ENCODE data around the gene ANKRD63. TPM values are rescaled to one million over a fixed set of nuclear protein-coding genes. Genes with fewer than 3 reads are reported as not detected.

The ANKRD63 gene
- polyA plus RNA-seq, 1 donor (not counting 4 experiments of a cell fraction or from before 2014, with no cell fraction given): not detected

DNA sequence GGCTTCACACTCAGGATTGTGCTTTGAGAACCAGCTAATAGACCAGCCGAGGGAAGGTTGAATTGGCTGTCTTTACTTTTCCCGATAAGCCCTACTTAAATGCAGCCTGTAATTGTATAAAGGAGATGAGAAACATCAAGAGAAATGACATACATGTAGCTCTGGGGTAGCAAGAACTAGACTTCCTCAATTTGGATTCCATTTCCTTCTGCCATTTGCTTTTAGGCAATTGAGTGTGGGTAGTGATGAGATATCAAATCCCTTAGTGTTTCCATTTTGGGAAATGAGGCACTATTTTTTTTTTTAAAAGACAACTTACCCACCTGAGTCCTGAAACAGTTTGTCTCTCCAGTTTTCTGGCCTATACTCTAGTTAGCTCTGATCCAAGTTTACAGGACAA lies 42.8 kb upstream of the ANKRD63 start:
- Histone ChIP-seq H4K20me1 (ENCODE audit: control insufficient read depth, extremely low read depth, insufficient read depth, low read length) (no peaks in the 10 kb centered on the region), H3K9me3 (ENCODE audit: control insufficient read depth, low read depth, low read length) (no peaks in the 10 kb centered on the region), H2AFZ (ENCODE audit: control insufficient read depth, low read length) (no peak overlapping the region), H3K79me2 (ENCODE audit: control insufficient read depth, insufficient read depth, low read length) (peaks cover 21% of the 10 kb centered on the region), H3K27me3 (ENCODE audit: control insufficient read depth, extremely low read depth, insufficient read depth, low read length) (no peaks in the 10 kb centered on the region), H3K4me1 (ENCODE audit: control insufficient read depth, extremely low read depth, insufficient read depth, low read length) (peaks cover 45% of the 10 kb centered on the region), H3K4me3 (ENCODE audit: control insufficient read depth in 2 of 3, extremely low read depth in 1 of 3, insufficient read depth in 2 of 3, low read depth in 1 of 3, low read length in 3 of 3) (peak overlapping the region in 1 of 3 experiments; percentile 73), H3K9me1 (ENCODE audit: control insufficient read depth, extremely low read depth, insufficient read depth, low read length) (peaks cover 3% of the 10 kb centered on the region), H3K27ac (ENCODE audit: control insufficient read depth, insufficient read depth, low read length) (no peak overlapping the region), H3K4me2 (ENCODE audit: control insufficient read depth, extremely low read depth, insufficient read depth, low read depth, low read length) (peak overlapping the region; percentile 60), H3K9ac (ENCODE audit: control insufficient read depth, extremely low read depth, insufficient read depth, low read length) (no peak overlapping the region), H3K36me3 (ENCODE audit: control insufficient read depth in 2 of 2, extremely low read depth in 1 of 2, insufficient read depth in 2 of 2, low read length in 2 of 2) (peaks cover 0 to 10% of the 10 kb centered on the region in 2 experiments)
- no peak for TF ChIP-seq EZH2 (IDR thresholded peaks at IDR 0.05; ENCODE audit: low read length)
- TF ChIP-seq, protein P1, sequence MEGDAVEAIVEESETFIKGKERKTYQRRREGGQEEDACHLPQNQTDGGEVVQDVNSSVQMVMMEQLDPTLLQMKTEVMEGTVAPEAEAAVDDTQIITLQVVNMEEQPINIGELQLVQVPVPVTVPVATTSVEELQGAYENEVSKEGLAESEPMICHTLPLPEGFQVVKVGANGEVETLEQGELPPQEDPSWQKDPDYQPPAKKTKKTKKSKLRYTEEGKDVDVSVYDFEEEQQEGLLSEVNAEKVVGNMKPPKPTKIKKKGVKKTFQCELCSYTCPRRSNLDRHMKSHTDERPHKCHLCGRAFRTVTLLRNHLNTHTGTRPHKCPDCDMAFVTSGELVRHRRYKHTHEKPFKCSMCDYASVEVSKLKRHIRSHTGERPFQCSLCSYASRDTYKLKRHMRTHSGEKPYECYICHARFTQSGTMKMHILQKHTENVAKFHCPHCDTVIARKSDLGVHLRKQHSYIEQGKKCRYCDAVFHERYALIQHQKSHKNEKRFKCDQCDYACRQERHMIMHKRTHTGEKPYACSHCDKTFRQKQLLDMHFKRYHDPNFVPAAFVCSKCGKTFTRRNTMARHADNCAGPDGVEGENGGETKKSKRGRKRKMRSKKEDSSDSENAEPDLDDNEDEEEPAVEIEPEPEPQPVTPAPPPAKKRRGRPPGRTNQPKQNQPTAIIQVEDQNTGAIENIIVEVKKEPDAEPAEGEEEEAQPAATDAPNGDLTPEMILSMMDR (optimal IDR thresholded peaks at IDR 0.05 in 1 of 3, IDR thresholded peaks at IDR 0.05 in 1 of 3, conservative IDR thresholded peaks at IDR 0.05 in 1 of 3; ENCODE audit: extremely low read depth in 1 of 3, insufficient read depth in 2 of 3, low read length in 3 of 3): no peak
- dilution Hi-C loops (cut with MboI; ENCODE audit: extremely low pct_ligation_motif_present, low sequenced_read_pairs): no loop called here
- no peak for DNase-seq (ENCODE audit: low read depth, low spot score)
- FAIRE-seq: no peak

DNA sequence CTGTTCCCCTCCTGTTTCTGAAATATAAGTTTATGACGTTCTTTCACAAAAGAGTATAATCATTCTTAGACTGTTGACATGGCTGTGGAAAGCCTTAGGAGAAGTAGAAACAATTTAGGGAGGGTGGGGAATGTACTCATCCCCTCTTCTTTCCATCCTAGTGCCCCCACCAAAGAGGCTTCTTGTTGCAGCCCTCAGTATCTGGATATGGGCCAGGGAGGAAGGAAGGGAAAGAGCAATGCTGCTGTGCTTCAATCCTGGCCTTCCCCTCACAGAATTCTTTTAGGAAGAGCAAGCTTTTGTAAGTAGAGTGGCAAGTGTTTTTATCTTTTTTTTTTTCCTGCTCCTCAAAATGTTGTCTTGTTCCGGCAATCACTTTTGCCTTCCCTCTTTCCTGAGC lies 42.3 kb upstream of the ANKRD63 start:
- Histone ChIP-seq H3K79me2 (ENCODE audit: control insufficient read depth, insufficient read depth, low read length) (peaks cover 21% of the 10 kb centered on the region), H3K9me3 (ENCODE audit: control insufficient read depth, low read depth, low read length) (no peaks in the 10 kb centered on the region), H3K27ac (ENCODE audit: control insufficient read depth, insufficient read depth, low read length) (no peak overlapping the region), H3K4me2 (ENCODE audit: control insufficient read depth, extremely low read depth, insufficient read depth, low read depth, low read length) (peak overlapping the region; percentile 60), H3K36me3 (ENCODE audit: control insufficient read depth in 2 of 2, extremely low read depth in 1 of 2, insufficient read depth in 2 of 2, low read length in 2 of 2) (peaks cover 0 to 10% of the 10 kb centered on the region in 2 experiments), H3K4me3 (ENCODE audit: control insufficient read depth in 2 of 3, extremely low read depth in 1 of 3, insufficient read depth in 2 of 3, low read depth in 1 of 3, low read length in 3 of 3) (peak overlapping the region; percentile 65 to 73 (median 73)), H3K4me1 (ENCODE audit: control insufficient read depth, extremely low read depth, insufficient read depth, low read length) (peaks cover 45% of the 10 kb centered on the region), H3K9ac (ENCODE audit: control insufficient read depth, extremely low read depth, insufficient read depth, low read length) (no peak overlapping the region), H3K9me1 (ENCODE audit: control insufficient read depth, extremely low read depth, insufficient read depth, low read length) (peaks cover 3% of the 10 kb centered on the region), H2AFZ (ENCODE audit: control insufficient read depth, low read length) (no peak overlapping the region), H4K20me1 (ENCODE audit: control insufficient read depth, extremely low read depth, insufficient read depth, low read length) (no peaks in the 10 kb centered on the region), H3K27me3 (ENCODE audit: control insufficient read depth, extremely low read depth, insufficient read depth, low read length) (no peaks in the 10 kb centered on the region)
- TF ChIP-seq EZH2 (IDR thresholded peaks at IDR 0.05; ENCODE audit: low read length): no peak
- TF ChIP-seq, protein P1 (optimal IDR thresholded peaks at IDR 0.05 in 1 of 3, IDR thresholded peaks at IDR 0.05 in 1 of 3, conservative IDR thresholded peaks at IDR 0.05 in 1 of 3; ENCODE audit: extremely low read depth in 1 of 3, insufficient read depth in 2 of 3, low read length in 3 of 3): no peak
- dilution Hi-C loops (cut with MboI; ENCODE audit: extremely low pct_ligation_motif_present, low sequenced_read_pairs): no loop called here
- FAIRE-seq (no peak), DNase-seq (ENCODE audit: low read depth, low spot score) (no peak)

Measured in keratinocyte (primary cell).